Fibroblast of villous mesenchyme (primary cell): ENCODE data around the gene CNTNAP2. TPM values are rescaled to one million over a fixed set of nuclear protein-coding genes. Genes with fewer than 3 reads are reported as not detected.
"Not testable (repeated sequence)": the region's sequence is repeated elsewhere in the genome, so short reads cannot be mapped to it uniquely, and the experiment has no call there.

Source experiments
- DNase-seq: peaks from one replicate; pipeline ENCODE4 v3.0.0-alpha.2; 2010; ENCODE audit warnings: low read depth
- H3K4me3 ChIP-seq: 2 replicates; pipeline ENCODE4 v1.5.1; 2011; ENCODE audit warnings: low read depth, mild to moderate bottlenecking, low read length
- CTCF ChIP-seq: IDR thresholded peaks from 2 replicates; pipeline ENCODE4 v1.5.1; 2012; ENCODE audit warnings: low read depth, mild to moderate bottlenecking, low read length; ENCODE audit not compliant: insufficient read depth
- total RNA-seq: library from RNA; depleted of rRNA; stranded (reverse); fragments of >200 nt; gene quantifications from 2 replicates; pipeline ENCODE4 v1.2.3, GENCODE V29; 2012

The CNTNAP2 gene
- total RNA-seq, 1 donor = not detected

- TF ChIP-seq CTCF = no peak
- H3K4me3 ChIP-seq = no peak overlapping the region
- no peak for DNase-seq
Observed at GRCh38 chr7:147707926-147708325, 1591.3 kb downstream of the CNTNAP2 start.

- TF ChIP-seq CTCF = no peak
- no peak for DNase-seq
- H3K4me3 ChIP-seq = no peak overlapping the region
Observed at GRCh38 chr7:147708871-147709270, 1592.3 kb downstream of the CNTNAP2 start.

- no peak for DNase-seq
- no peak for TF ChIP-seq CTCF
- no peak overlapping the region for H3K4me3 ChIP-seq
Observed at GRCh38 chr7:147711447-147711846, 1594.8 kb downstream of the CNTNAP2 start.

- H3K4me3 ChIP-seq = no peak overlapping the region
- no peak for DNase-seq
- TF ChIP-seq CTCF = no peak
Observed at GRCh38 chr7:147721962-147722830, 1605.6 kb downstream of the CNTNAP2 start.

GRCh38 chr7:147723536-147723935, 1606.9 kb downstream of the CNTNAP2 start:
- TF ChIP-seq CTCF = no peak
- H3K4me3 ChIP-seq = no peak overlapping the region

GRCh38 chr7:147731311-147731710, 1614.7 kb downstream of the CNTNAP2 start:
- H3K4me3 ChIP-seq = no peak overlapping the region
- TF ChIP-seq CTCF = no peak
- DNase-seq = no peak

More at GRCh38 chr7:147723536-147723935, 1606.9 kb downstream of the CNTNAP2 start:
- no peak for DNase-seq

- not testable (repeated sequence) for H3K4me3 ChIP-seq, DNase-seq
Observed at GRCh38 chr7:147737559-147738214, 1621.1 kb downstream of the CNTNAP2 start.
